ENCODE measurements around the gene OR2C1.

The OR2C1 gene

DNA sequence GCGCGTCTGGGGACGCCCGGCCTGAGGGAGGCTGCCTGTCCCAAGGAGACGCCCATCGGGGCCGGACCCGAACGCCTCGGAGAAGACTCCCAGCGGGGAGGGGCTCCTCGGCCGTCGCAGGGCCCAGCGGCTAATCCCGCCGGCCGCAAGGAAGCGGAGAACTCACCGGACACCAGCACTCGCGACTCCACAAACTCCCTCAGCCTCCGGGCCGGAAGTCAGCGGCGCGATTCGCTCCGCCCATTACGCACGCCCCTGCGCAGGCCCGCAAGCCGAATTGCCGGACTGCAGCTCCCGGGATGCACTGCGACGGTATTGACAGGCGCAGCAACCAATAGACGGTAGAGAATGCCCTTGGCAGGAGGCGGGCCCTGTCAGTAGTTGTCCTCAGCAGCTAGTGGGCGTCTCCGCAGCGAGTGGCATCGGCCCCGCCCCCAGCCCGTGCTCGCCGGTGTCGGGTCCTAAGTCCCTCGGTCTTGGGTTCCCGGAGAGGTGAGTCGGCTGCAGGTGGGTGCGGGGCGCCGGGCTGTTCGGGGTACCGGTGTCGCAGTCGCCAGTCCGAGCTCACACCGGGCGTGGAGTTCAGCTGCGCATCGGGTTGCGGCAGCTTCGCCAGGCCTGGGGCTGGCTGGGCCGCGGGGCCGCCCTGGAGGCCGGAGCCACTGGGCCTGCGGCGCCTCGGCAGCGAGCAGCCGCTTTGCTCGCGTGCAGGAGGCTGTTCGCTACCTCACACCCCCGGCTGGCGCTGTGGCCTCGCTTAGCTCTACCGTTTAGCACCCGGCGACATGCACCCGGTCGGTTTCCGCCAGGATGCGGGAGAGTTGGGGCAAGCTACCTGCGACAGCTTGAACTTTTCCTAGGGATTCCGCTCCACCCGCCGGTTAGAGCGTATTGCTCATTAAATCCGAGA lies 45.3 kb downstream of the OR2C1 start, which contains the start of the genes ZNF174 and ZSCAN32:
Gene ZNF174 (plus strand): TSS at position 437 of the 910 bp plus-strand sequence. CDS start 790 bp downstream, outside the sequence.
Gene ZSCAN32 (minus strand): TSS at position 226 of the 910 bp plus-strand sequence. CDS start 3,447 bp downstream, outside the sequence.
- peak; percentile 98 for DNase-seq

DNA sequence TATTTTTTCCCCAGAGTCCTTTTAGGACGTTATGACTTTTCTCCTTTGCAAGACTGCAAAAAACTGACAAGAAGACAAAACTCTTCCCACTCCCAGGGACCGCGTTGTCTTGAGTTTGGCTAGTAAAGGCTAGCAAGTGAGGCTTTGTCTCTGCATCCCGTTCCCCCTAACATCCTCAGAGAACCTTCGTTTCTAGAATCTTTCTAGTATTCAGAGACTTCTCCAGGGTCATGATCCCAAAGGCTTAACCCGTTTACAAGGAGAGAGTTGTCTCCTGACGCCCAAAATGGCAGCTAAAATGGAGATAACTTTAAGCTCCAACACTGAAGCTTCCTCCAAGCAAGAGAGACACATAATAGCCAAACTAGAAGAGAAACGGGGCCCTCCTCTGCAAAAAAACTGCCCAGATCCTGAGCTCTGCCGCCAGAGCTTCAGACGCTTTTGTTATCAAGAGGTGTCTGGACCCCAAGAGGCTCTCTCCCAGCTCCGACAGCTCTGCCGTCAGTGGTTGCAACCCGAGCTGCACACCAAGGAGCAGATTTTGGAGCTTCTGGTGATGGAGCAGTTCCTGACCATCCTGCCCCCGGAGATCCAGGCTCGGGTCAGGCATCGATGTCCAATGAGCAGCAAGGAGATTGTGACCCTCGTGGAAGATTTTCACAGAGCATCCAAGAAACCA lies 46.2 kb downstream of the OR2C1 start:
- DNase-seq = no peak

Data from retina (tissue), 1 donor.